ENCODE results near the gene GRM1.

DNA sequence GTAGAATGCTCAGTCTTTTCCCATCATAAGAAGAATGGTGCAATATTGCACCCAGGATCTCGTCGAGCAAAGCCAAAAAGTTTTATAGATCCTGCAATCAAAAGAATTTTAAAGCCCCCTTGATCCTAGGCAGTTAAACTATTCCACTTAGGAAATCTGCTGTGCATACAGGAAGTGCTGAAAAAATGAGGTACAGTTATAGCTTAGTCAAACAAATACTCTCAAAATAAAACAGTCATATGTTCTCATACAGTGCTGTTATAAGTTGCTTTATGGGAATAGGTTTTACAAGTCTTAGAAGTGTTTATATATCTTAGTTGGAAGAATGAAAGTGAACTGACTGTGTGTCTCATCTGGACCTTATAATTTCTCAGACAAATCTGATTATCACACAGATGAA is 282.2 kb downstream of the GRM1 start:
- no peak for TF ChIP-seq EZH2phosphoT487 (IDR thresholded peaks at IDR 0.05; ENCODE audit: borderline replicate concordance)
- TF ChIP-seq, protein P1, sequence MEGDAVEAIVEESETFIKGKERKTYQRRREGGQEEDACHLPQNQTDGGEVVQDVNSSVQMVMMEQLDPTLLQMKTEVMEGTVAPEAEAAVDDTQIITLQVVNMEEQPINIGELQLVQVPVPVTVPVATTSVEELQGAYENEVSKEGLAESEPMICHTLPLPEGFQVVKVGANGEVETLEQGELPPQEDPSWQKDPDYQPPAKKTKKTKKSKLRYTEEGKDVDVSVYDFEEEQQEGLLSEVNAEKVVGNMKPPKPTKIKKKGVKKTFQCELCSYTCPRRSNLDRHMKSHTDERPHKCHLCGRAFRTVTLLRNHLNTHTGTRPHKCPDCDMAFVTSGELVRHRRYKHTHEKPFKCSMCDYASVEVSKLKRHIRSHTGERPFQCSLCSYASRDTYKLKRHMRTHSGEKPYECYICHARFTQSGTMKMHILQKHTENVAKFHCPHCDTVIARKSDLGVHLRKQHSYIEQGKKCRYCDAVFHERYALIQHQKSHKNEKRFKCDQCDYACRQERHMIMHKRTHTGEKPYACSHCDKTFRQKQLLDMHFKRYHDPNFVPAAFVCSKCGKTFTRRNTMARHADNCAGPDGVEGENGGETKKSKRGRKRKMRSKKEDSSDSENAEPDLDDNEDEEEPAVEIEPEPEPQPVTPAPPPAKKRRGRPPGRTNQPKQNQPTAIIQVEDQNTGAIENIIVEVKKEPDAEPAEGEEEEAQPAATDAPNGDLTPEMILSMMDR (conservative IDR thresholded peaks at IDR 0.05; ENCODE audit: low read length), result no peak

Measured in Loucy (cell line).